ENCODE results near the gene CRABP2.

- no peak for TF ChIP-seq REST (IDR thresholded peaks at IDR 0.05; ENCODE audit: insufficient read depth in 1 of 2, low read depth in 2 of 2, low read length in 2 of 2)
- TF ChIP-seq POLR2AphosphoS5 (IDR thresholded peaks at IDR 0.05; ENCODE audit: low read depth, low read length) = no peak
- TF ChIP-seq TAF1 (IDR thresholded peaks at IDR 0.05; ENCODE audit: borderline replicate concordance, insufficient read depth, low read length) = no peak
Observed at GRCh38 chr1:156691191-156691590, 14.2 kb downstream of the CRABP2 start.
